GM21737 (cell line): ENCODE measurements around the gene RYR2.

Source experiments
- ATAC-seq: cut with Tn5 transposase; IDR thresholded peaks from one replicate; pipeline ENCODE4 v1.9.1; 2021; ENCODE audit warnings: mild to moderate bottlenecking, moderate library complexity; ENCODE audit not compliant: unreplicated experiment

The RYR2 gene

DNA sequence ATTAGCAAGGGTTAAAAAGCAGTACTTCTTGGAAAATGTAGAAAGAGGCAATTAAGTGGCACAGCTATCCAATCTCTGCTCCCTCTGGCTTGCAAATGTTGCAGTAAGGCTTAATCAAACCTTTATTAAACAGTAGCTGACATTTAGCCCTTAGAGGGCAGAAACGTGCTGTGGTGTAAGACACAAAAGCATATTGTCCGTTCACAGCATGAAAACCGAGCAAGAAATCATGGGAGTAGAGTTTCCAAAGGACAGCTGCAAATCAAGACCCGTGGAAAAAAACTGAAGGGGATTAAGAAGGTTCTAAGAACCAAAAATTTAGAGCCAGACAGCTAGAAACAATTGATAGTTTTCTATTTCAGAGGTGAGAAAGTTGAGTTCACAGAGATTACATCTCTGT, 835.6 kb downstream of the RYR2 start:
- ATAC-seq = no peak

DNA sequence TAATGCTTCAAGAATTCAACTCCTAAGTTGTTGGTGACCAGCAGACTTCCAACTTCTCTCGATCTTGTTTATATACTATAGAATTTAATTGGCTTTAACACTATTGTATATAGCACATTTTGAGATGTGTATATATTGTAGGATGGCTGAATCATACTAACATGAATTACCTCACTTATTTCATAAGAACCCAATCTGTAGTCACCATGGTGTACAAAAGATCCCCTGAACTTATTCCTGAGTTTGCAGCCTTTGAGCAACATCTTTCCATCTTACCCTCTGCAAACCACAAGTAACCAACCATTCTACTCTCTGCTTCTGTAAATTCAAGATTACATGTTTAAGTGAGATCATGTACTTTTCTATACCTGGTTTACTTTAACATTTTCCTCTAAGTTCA, 836.4 kb downstream of the RYR2 start:
- ATAC-seq = no peak

DNA sequence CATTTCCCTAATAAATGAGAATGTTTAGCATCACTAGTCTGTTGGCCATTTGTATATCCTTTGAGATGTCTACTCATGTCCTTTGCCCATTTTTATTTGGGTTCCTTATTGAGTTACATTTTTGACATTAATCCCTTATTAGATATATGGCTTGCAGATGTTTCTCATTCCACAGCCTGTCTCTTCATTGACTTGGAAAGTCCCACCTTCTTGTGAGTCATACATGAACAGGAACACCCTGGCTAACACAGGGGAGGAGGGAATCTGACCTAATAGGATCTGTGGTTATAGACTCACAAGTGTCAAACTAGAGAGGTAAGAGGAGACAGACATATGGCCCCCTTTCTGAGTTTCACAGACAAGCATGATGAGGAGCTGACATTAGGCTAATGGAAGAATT, 837.2 kb downstream of the RYR2 start:
- ATAC-seq = no peak
